Limb (tissue), 2 donors: ENCODE results near the gene HGD.
"Not testable (repeated sequence)": the region's sequence is repeated elsewhere in the genome, so short reads cannot be mapped to it uniquely, and the experiment has no call there.

Experiments used
- DNase-seq, 2 donors: peaks; one replicate each; pipeline ENCODE4 v3.0.0-alpha.2; 2016; ENCODE audit errors: extremely low spot score in 2 of 2

The HGD gene

GRCh38 chr3:120682095-120682681 is at the start of gene HGD:
HGD (minus strand) TSS chr3:120682239; CDS start chr3:120682111, 128 bp downstream.
- DNase-seq: no peak

GRCh38 chr3:120730576-120731542 is 48.8 kb upstream of the HGD start:
- DNase-seq: no peak

GRCh38 chr3:120726791-120727190 is 44.8 kb upstream of the HGD start:
- DNase-seq: no peak

- DNase-seq: not testable (repeated sequence)
These were observed 37.3 kb upstream of the HGD start for GRCh38 chr3:120719167-120719834.

GRCh38 chr3:120713262-120713661 is 31.2 kb upstream of the HGD start:
- DNase-seq: no peak

- no peak for DNase-seq
These were observed 28.3 kb upstream of the HGD start for GRCh38 chr3:120710369-120710768.

- no peak for DNase-seq
These were observed 26.4 kb upstream of the HGD start for GRCh38 chr3:120708408-120708807.

- DNase-seq: no peak
These were observed 24.9 kb upstream of the HGD start for GRCh38 chr3:120706950-120707349.

GRCh38 chr3:120705884-120706582 is 24.0 kb upstream of the HGD start:
- DNase-seq: no peak

- no peak for DNase-seq
These were observed 17.3 kb upstream of the HGD start for GRCh38 chr3:120699333-120699732.

- no peak for DNase-seq
These were observed 11.6 kb upstream of the HGD start for GRCh38 chr3:120693439-120694171.

- no peak for DNase-seq
These were observed 7.4 kb upstream of the HGD start for GRCh38 chr3:120689395-120689794.

- no peak for DNase-seq
These were observed 6.1 kb upstream of the HGD start for GRCh38 chr3:120688121-120688520.

GRCh38 chr3:120685411-120685810 is 3.4 kb upstream of the HGD start:
- no peak for DNase-seq

GRCh38 chr3:120684896-120685295 is 2.9 kb upstream of the HGD start:
- no peak for DNase-seq

GRCh38 chr3:120683671-120684301 is 1.7 kb upstream of the HGD start:
- no peak for DNase-seq

GRCh38 chr3:120683213-120683612 is 1.2 kb upstream of the HGD start:
- no peak for DNase-seq

GRCh38 chr3:120681506-120682038 is 467 bp downstream of the HGD start:
- no peak for DNase-seq

- DNase-seq: no peak
These were observed 1.0 kb downstream of the HGD start for GRCh38 chr3:120681018-120681417.

- DNase-seq: no peak
These were observed 1.7 kb downstream of the HGD start for GRCh38 chr3:120680193-120680894.
